RWPE2 (cell line): ENCODE results near the gene CLVS2.
A peak's percentile ranks its signal among the peaks of the same experiment; 100 is the strongest.

ENCODE experiments used
- ATAC-seq: fragments of 200-7000 bp; cut with Tn5 transposase; 3 replicates; pipeline ENCODE4 v1.9.1; 2021; ENCODE audit warnings: low read depth
- DNase-seq: peaks from one replicate; pipeline ENCODE4 v3.0.0-alpha.2; 2020; ENCODE audit warnings: low spot score
- H3K27ac ChIP-seq: fragments of 450-650 bp; 2 replicates; pipeline ENCODE4 v1.5.1; 2017; ENCODE audit warnings: mild to moderate bottlenecking; ENCODE audit not compliant: poor library complexity, severe bottlenecking
- H3K27me3 ChIP-seq: fragments of 250-450 bp; sonication (Bioruptor Pico); 2 replicates; pipeline ENCODE4 v1.5.1; 2021; ENCODE audit warnings: mild to moderate bottlenecking, moderate library complexity; ENCODE audit not compliant: insufficient read depth, poor library complexity, severe bottlenecking
- H3K36me3 ChIP-seq: fragments of 250-450 bp; sonication (Bioruptor Pico); 2 replicates; pipeline ENCODE4 v1.5.1; 2020; ENCODE audit warnings: low read depth, mild to moderate bottlenecking, moderate library complexity
- H3K4me1 ChIP-seq: fragments of 250-450 bp; sonication (Bioruptor Pico); 2 replicates; pipeline ENCODE4 v1.5.1; 2021; ENCODE audit warnings: mild to moderate bottlenecking, moderate library complexity; ENCODE audit not compliant: insufficient read depth, poor library complexity, severe bottlenecking
- H3K4me3 ChIP-seq: fragments of 250-450 bp; sonication (Bioruptor Pico); 2 replicates; pipeline ENCODE4 v1.5.1; 2021; ENCODE audit warnings: mild to moderate bottlenecking, moderate library complexity; ENCODE audit not compliant: severe bottlenecking
- H3K9me3 ChIP-seq: fragments of 250-450 bp; sonication (Bioruptor Pico); 2 replicates; pipeline ENCODE4 v1.5.1; 2021; ENCODE audit warnings: mild to moderate bottlenecking, moderate library complexity; ENCODE audit not compliant: severe bottlenecking
- CTCF ChIP-seq: fragments of 450-650 bp; IDR thresholded peaks from one replicate; pipeline ENCODE4 v1.5.1; 2017; ENCODE audit warnings: mild to moderate bottlenecking, moderate library complexity; ENCODE audit not compliant: poor library complexity, severe bottlenecking

Gene CLVS2

DNA sequence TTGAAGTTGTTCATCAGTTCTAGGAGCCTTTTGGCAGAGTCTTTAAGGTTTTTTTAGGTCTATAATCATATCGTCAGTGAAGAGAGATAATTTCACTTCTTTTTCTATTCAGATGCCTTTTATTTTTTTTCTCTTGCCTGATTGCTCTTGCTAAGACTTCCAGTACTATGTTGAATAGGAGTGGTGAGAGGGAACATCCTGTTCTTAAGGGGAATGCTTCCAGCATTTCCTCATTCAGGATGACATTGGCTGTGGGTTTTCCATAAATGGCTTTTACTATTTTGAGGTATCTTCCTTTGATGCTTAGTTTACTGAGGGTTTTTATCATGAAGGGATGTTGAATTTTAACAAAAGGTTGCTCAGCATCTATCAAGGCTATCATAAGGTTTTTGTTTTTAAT, 109.5 kb downstream of the CLVS2 start:
- no peaks in the 10 kb centered on the region for H3K27me3 ChIP-seq
- no peaks in the 10 kb centered on the region for H3K9me3 ChIP-seq
- H3K4me1 ChIP-seq, result peaks cover 6% of the 10 kb centered on the region
- H3K4me3 ChIP-seq, result no peak overlapping the region
- ATAC-seq (0 out of 3 replicates have a peak, but pooled peaks have one; percentile 38), DNase-seq (no peak)
- TF ChIP-seq CTCF, result no peak
- H3K36me3 ChIP-seq, result no peaks in the 10 kb centered on the region
- H3K27ac ChIP-seq, result no peak overlapping the region

- no peaks in the 10 kb centered on the region for H3K27me3 ChIP-seq
- H3K9me3 ChIP-seq, result no peaks in the 10 kb centered on the region
- DNase-seq (no peak), ATAC-seq (no peak)
- peaks cover 4% of the 10 kb centered on the region for H3K4me1 ChIP-seq
- H3K36me3 ChIP-seq, result no peaks in the 10 kb centered on the region
- no peak overlapping the region for H3K27ac ChIP-seq
- H3K4me3 ChIP-seq, result no peak overlapping the region
- TF ChIP-seq CTCF, result no peak
Observed at GRCh38 chr6:123116370-123116769, 120.3 kb downstream of the CLVS2 start.

- Histone ChIP-seq H3K9me3 (no peaks in the 10 kb centered on the region), H3K27ac (no peak overlapping the region), H3K4me3 (no peak overlapping the region), H3K36me3 (no peaks in the 10 kb centered on the region), H3K4me1 (peaks cover 4% of the 10 kb centered on the region), H3K27me3 (no peaks in the 10 kb centered on the region)
- no peak for DNase-seq
- no peak for ATAC-seq
- TF ChIP-seq CTCF, result no peak
Observed at GRCh38 chr6:123117145-123117908, 121.3 kb downstream of the CLVS2 start.

GRCh38 chr6:123118811-123119210, 122.8 kb downstream of the CLVS2 start:
- TF ChIP-seq CTCF, result no peak
- Histone ChIP-seq H3K4me3 (no peak overlapping the region), H3K27ac (no peak overlapping the region), H3K9me3 (no peaks in the 10 kb centered on the region), H3K27me3 (no peaks in the 10 kb centered on the region), H3K36me3 (no peaks in the 10 kb centered on the region), H3K4me1 (peaks cover 4% of the 10 kb centered on the region)
- ATAC-seq (peak; percentile 99), DNase-seq (no peak)
